ENCODE data around the gene PSMD10. TPM values are rescaled to one million over a fixed set of nuclear protein-coding genes. Genes with fewer than 3 reads are reported as not detected.

Gene PSMD10
- total and polyA plus RNA-seq, 2 experiments from 2014 or later: 61.2 to 84.4 TPM

DNA sequence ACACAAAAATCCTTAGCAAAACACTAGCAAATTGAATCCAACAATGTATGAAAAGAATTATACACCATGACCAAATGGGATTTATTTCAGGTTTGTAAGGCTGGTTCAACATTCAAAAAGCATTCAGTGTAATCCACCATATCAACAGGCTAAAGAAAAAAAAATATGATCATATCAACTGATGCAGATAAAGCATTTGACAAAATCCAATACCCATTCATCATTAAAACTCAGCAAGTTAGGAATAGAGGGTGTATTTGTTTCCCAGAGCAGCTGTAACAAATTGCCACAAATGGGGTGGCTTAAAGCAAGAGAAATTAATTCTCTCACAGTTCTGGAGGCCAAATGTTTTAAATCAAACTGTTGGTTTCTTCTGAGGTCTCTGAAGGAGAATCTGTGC lies 35.8 kb downstream of the PSMD10 start:
- TF ChIP-seq EZH2phosphoT487 (IDR thresholded peaks at IDR 0.05; ENCODE audit: low read depth, severe bottlenecking, unreplicated experiment) (no peak), EZH2 (IDR thresholded peaks at IDR 0.05; ENCODE audit: borderline replicate concordance) (no peak)
- TF ChIP-seq, protein P1, sequence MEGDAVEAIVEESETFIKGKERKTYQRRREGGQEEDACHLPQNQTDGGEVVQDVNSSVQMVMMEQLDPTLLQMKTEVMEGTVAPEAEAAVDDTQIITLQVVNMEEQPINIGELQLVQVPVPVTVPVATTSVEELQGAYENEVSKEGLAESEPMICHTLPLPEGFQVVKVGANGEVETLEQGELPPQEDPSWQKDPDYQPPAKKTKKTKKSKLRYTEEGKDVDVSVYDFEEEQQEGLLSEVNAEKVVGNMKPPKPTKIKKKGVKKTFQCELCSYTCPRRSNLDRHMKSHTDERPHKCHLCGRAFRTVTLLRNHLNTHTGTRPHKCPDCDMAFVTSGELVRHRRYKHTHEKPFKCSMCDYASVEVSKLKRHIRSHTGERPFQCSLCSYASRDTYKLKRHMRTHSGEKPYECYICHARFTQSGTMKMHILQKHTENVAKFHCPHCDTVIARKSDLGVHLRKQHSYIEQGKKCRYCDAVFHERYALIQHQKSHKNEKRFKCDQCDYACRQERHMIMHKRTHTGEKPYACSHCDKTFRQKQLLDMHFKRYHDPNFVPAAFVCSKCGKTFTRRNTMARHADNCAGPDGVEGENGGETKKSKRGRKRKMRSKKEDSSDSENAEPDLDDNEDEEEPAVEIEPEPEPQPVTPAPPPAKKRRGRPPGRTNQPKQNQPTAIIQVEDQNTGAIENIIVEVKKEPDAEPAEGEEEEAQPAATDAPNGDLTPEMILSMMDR (IDR thresholded peaks at IDR 0.05; ENCODE audit: poor library complexity): no peak
- H3K9me3 ChIP-seq (ENCODE audit: low read depth): no peaks in the 10 kb centered on the region
- no peak overlapping the region for H2AFZ ChIP-seq
- H3K27me3 ChIP-seq: no peaks in the 10 kb centered on the region
- H3K27ac ChIP-seq: no peak overlapping the region
- H3K4me1 ChIP-seq (ENCODE audit: insufficient read depth): no peaks in the 10 kb centered on the region
- no peak overlapping the region for H3K4me2 ChIP-seq
- DNase-seq (ENCODE audit: low spot score): no peak
- no peaks in the 10 kb centered on the region for H3K9me2 ChIP-seq (replicated peaks; ENCODE audit: insufficient read depth)
- H3K79me2 ChIP-seq: no peaks in the 10 kb centered on the region
- H4K20me1 ChIP-seq (ENCODE audit: insufficient read depth, poor library complexity, severe bottlenecking): no peaks in the 10 kb centered on the region
- H3K4me3 ChIP-seq: no peak overlapping the region
- H3K36me3 ChIP-seq (replicated peaks; ENCODE audit: insufficient read depth, low read depth): no peaks in the 10 kb centered on the region

DNA sequence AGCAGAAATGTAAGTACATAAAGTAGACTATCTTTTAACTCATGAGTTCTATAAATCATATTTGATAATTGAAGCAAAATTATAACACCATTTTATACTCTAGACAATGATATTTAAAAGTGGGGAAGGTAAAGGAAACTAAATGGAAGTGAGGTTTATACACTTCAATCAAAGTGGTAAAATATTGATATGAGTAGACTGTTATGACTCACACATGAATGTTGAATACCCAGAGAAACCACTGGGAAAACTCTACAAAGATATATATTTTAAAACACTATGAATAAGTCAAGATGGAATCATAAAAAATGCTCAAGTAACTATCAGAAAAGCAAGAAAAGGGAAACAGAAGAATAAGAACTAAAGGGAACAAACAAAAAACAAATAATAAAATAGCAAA lies 38.1 kb downstream of the PSMD10 start:
- TF ChIP-seq EZH2phosphoT487 (IDR thresholded peaks at IDR 0.05; ENCODE audit: low read depth, severe bottlenecking, unreplicated experiment) (no peak), EZH2 (IDR thresholded peaks at IDR 0.05; ENCODE audit: borderline replicate concordance) (no peak)
- TF ChIP-seq, protein P1 (IDR thresholded peaks at IDR 0.05; ENCODE audit: poor library complexity): no peak

DNA sequence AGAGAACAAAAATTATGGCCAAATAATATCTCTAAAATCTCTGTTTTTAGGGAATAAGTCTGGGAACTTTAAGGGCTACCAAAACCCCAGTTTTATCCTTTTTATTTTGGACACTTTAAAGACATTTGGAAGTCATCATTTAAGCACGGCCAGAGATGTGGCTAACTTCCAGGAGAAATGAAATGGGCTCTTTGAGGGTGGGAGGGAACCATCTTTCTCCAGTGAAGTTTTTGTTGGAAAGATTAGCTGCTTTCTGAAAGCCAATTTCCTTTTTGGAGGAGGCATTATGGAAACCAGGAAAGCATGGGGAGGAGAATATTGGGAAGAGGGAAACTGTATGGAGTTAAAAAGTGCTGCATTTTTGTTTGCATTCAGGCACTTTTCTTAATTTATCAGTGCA lies 41.7 kb downstream of the PSMD10 start:
- 75% methylated on average over 1 of the region's 1 CpG for WGBS (ENCODE audit: low lambda C conversion rate, missing lambda C conversion rate)
- Histone ChIP-seq H3K9me2 (replicated peaks; ENCODE audit: insufficient read depth) (no peaks in the 10 kb centered on the region), H3K4me1 (ENCODE audit: insufficient read depth) (no peaks in the 10 kb centered on the region), H3K9me3 (ENCODE audit: low read depth) (no peaks in the 10 kb centered on the region), H3K36me3 (replicated peaks; ENCODE audit: insufficient read depth, low read depth) (no peaks in the 10 kb centered on the region), H2AFZ (no peak overlapping the region), H4K20me1 (ENCODE audit: insufficient read depth, poor library complexity, severe bottlenecking) (no peaks in the 10 kb centered on the region), H3K4me3 (no peak overlapping the region), H3K79me2 (no peaks in the 10 kb centered on the region), H3K4me2 (no peak overlapping the region), H3K27me3 (no peaks in the 10 kb centered on the region), H3K27ac (no peak overlapping the region)
- no peak for DNase-seq (ENCODE audit: low spot score)
- TF ChIP-seq EZH2 (IDR thresholded peaks at IDR 0.05; ENCODE audit: borderline replicate concordance) (no peak), EZH2phosphoT487 (IDR thresholded peaks at IDR 0.05; ENCODE audit: low read depth, severe bottlenecking, unreplicated experiment) (no peak)
- TF ChIP-seq, protein P1 (IDR thresholded peaks at IDR 0.05; ENCODE audit: poor library complexity): no peak

More for the DNA sequence above, 38.1 kb downstream of the PSMD10 start:
- Histone ChIP-seq H3K36me3 (replicated peaks; ENCODE audit: insufficient read depth, low read depth) (no peaks in the 10 kb centered on the region), H4K20me1 (ENCODE audit: insufficient read depth, poor library complexity, severe bottlenecking) (no peaks in the 10 kb centered on the region), H3K27ac (no peak overlapping the region), H3K4me2 (no peak overlapping the region), H3K27me3 (no peaks in the 10 kb centered on the region), H3K9me3 (ENCODE audit: low read depth) (no peaks in the 10 kb centered on the region), H3K4me1 (ENCODE audit: insufficient read depth) (no peaks in the 10 kb centered on the region), H3K4me3 (no peak overlapping the region), H3K9me2 (replicated peaks; ENCODE audit: insufficient read depth) (no peaks in the 10 kb centered on the region), H3K79me2 (no peaks in the 10 kb centered on the region), H2AFZ (no peak overlapping the region)
- no peak for DNase-seq (ENCODE audit: low spot score)

Data from hepatocyte (in vitro differentiated cells).